Endothelial cell of umbilical vein (primary cell): ENCODE data around the gene GATD1. TPM values are rescaled to one million over a fixed set of nuclear protein-coding genes. Genes with fewer than 3 reads are reported as not detected.

ENCODE experiments used
- BruUV-seq: library from RNA; stranded (reverse); fragments of 400-500 nt; replicated peaks from 2 replicates; lab custom pipeline; 2021; lab: Mats Ljungman, UMichigan
- CTCF ChIA-PET: fragments of 300-600, 350-600 bp; sonication (Branson Sonifier 250); formaldehyde crosslinking; loops from one replicate; lab custom pipeline; 2021; ENCODE audit warnings: antibody characterized with exemption, inconsistent platforms; lab: Charles Lee
- POLR2A ChIA-PET: fragments of 300-600, 350-600 bp; sonication (Branson Sonifier 250); formaldehyde crosslinking; loops from one replicate; lab custom pipeline; 2021; ENCODE audit warnings: antibody characterized with exemption, inconsistent platforms; lab: Charles Lee
- DNase-seq: peaks from one replicate; pipeline ENCODE4 v3.0.0-alpha.2; 2011; ENCODE audit warnings: low read depth, low spot score
- FAIRE-seq: peaks from 2 replicates; lab custom pipeline; 2011; peaks lifted over from hg19 to GRCh38; lab: Jason Lieb, UNC
- H2AFZ ChIP-seq: 2 replicates; pipeline ENCODE4 v1.6.0; 2012; ENCODE audit warnings: low read depth, low read length, control low read depth, inconsistent platforms
- H3K27ac ChIP-seq: 2 replicates; pipeline ENCODE4 v1.5.1; 2011; ENCODE audit warnings: low read depth, mild to moderate bottlenecking, control low read depth, low read length, moderate library complexity; ENCODE audit not compliant: insufficient read depth
- H3K27me3 ChIP-seq, 2 experiments: 2 replicates each; pipeline versions ENCODE4 v1.6.0 to v1.6.1; 2011; ENCODE audit warnings: low read length in 2 of 2, mixed read lengths in 1 of 2; ENCODE audit not compliant: control insufficient read depth in 2 of 2, insufficient read depth in 2 of 2
- H3K36me3 ChIP-seq, 2 experiments: 2 replicates in 1 of 2; 3 replicates in 1 of 2; pipeline ENCODE4 v1.5.1; 2011; ENCODE audit warnings: low read length in 2 of 2, mild to moderate bottlenecking in 1 of 2, moderate library complexity in 1 of 2; ENCODE audit not compliant: control insufficient read depth in 2 of 2, insufficient read depth in 2 of 2; ENCODE audit errors: extremely low read depth in 1 of 2
- H3K4me1 ChIP-seq: 3 replicates; pipeline ENCODE4 v1.5.1; 2011; ENCODE audit warnings: mild to moderate bottlenecking, low read length; ENCODE audit not compliant: control insufficient read depth, insufficient read depth; ENCODE audit errors: extremely low read depth
- H3K4me2 ChIP-seq: 2 replicates; pipeline ENCODE4 v1.6.1; 2011; ENCODE audit warnings: low read length, control low read depth, mixed read lengths; ENCODE audit not compliant: insufficient read depth
- H3K4me3 ChIP-seq, 3 experiments: fragments of 200-600 bp in 1 of 3; sonication (generic), shearing (Covaris generic) in 1 of 3; replicated peaks in 1 of 3; 2 replicates each; pipeline ENCODE4 v1.5.1; 2011 to 2016; ENCODE audit warnings: control low read depth in 3 of 3, low read length in 3 of 3, mild to moderate bottlenecking in 2 of 3, inconsistent platforms in 1 of 3, low read depth in 1 of 3, moderate library complexity in 1 of 3; ENCODE audit not compliant: insufficient read depth in 1 of 3
- H3K79me2 ChIP-seq: 2 replicates; pipeline ENCODE4 v1.6.0; 2012; ENCODE audit warnings: low read length, inconsistent platforms; ENCODE audit not compliant: control insufficient read depth, insufficient read depth
- H3K9ac ChIP-seq: replicated peaks from 2 replicates; pipeline ENCODE3; 2011; ENCODE audit warnings: low read length, control low read depth; ENCODE audit not compliant: insufficient read depth; ENCODE audit errors: extremely low read depth
- H3K9me1 ChIP-seq: replicated peaks from 3 replicates; pipeline ENCODE4 v1.6.0; 2011; ENCODE audit warnings: mild to moderate bottlenecking, low read length; ENCODE audit not compliant: control insufficient read depth, insufficient read depth; ENCODE audit errors: extremely low read depth
- H3K9me3 ChIP-seq: replicated peaks from 2 replicates; pipeline ENCODE4 v1.5.1; 2012; ENCODE audit warnings: low read length, inconsistent platforms; ENCODE audit not compliant: control insufficient read depth, insufficient read depth
- H4K20me1 ChIP-seq: replicated peaks from 2 replicates; pipeline ENCODE3; 2011; ENCODE audit warnings: mild to moderate bottlenecking, low read length; ENCODE audit not compliant: control insufficient read depth, insufficient read depth; ENCODE audit errors: extremely low read depth
- CTCF ChIP-seq, 2 donors: IDR thresholded peaks; 1 replicate in 1 of 2; 2 replicates in 1 of 2; pipeline ENCODE4 v1.5.1; 2011; ENCODE audit warnings: low read length in 2 of 2, mild to moderate bottlenecking in 2 of 2, moderate library complexity in 2 of 2, control low read depth in 1 of 2, inconsistent platforms in 1 of 2, low read depth in 1 of 2; ENCODE audit not compliant: insufficient read depth in 1 of 2; ENCODE audit errors: extremely low read depth in 1 of 2
- GATA2 ChIP-seq: IDR thresholded peaks from 2 replicates; pipeline ENCODE4 v1.7.0; 2011; ENCODE audit warnings: low read depth, mild to moderate bottlenecking, moderate library complexity, mixed read lengths, low read length; ENCODE audit not compliant: insufficient read length, insufficient read depth
- JUN ChIP-seq: IDR thresholded peaks from 2 replicates; pipeline ENCODE4 v1.6.1; 2011; ENCODE audit warnings: borderline replicate concordance, low read depth; ENCODE audit not compliant: insufficient read length, insufficient read depth
- MAX ChIP-seq: IDR thresholded peaks from 2 replicates; pipeline ENCODE4 v1.6.1; 2011; ENCODE audit not compliant: insufficient read depth, insufficient read length
- POLR2A ChIP-seq: IDR thresholded peaks from 2 replicates; pipeline ENCODE4 v1.6.1; 2012; ENCODE audit warnings: low read depth, mild to moderate bottlenecking, control low read depth, low read length
- dilution Hi-C: fragments of 300-500 bp; cut with MboI; formaldehyde crosslinking; loops from one replicate; pipeline ENCODE4 v1.15.0; 2019; ENCODE audit warnings: low sequenced_read_pairs; ENCODE audit not compliant: extremely low pct_ligation_motif_present
- intact Hi-C: fragments of 100-400 bp; cut with micrococcal nuclease; formaldehyde crosslinking; loops from one replicate; pipeline ENCODE4 v1.10.0; 2022
- polyA plus RNA-seq, 4 experiments: library from polyadenylated mRNA; depleted of rRNA in 3 of 4; stranded (reverse) in 3 of 4; unstranded in 1 of 4; fragments of >200 nt; gene quantifications; 2 replicates each; pipeline versions ENCODE4 v1.2.1 to v1.2.3, GENCODE V29; 2011 to 2012; ENCODE audit warnings: missing spikeins in 1 of 4
- total RNA-seq: library from RNA; stranded (reverse); gene quantifications from 2 replicates; pipeline ENCODE4 v1.2.3, GENCODE V29; 2021

Gene GATD1
- total and polyA plus RNA-seq, 2 donors (not counting 3 experiments of a cell fraction or from before 2014, with no cell fraction given) = 70.6 to 83.1 TPM

DNA sequence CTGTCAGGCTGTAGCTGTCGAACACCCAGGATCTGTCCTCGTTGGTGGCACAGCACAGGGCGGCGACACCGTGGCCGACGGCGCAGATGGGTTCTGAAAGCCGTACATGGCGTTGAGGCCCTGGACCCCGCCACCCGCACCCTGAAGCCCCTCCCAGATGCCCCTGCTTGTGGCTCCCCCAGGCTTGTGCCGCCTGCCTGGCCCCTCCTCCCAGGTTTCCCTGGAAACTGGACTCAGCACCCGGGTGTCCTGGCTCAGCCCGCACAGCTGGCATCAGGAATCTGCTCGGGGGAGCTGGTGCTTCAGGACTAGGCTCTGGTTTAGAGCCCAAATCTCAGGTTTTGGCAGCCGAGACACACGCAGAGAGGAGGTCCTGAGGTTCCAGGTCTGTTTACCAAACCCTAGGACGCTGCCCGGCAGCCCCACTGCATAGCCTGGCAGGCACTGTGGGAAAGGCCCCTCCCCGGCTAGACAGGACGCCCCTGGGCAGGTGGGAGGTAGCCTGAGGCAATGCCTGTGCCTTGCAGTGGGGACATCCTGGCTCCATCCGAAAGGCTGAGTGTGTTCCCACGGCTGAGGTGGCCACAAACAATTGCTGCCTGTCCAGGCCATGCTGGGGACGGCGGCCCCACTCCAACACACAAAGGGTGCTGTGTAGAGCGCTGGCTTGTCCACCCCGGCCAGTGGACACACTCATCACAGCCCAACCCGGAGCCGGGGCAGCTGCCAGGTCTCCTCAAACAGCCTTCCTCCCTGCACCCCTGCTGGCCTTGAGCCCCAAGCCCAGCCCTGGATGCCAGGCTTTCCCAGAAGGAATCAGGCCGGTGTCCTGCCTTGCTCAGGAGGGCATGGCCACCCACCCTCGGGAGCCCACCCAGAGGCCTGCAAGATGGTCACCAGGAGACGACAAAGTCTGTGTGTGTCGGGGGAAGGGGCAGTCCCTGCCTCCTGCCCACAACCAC is 4.6 kb downstream of the GATD1 start:
- no TSS peak for BruUV-seq
- Histone ChIP-seq H3K9me3 (no peaks in the 10 kb centered on the region), H4K20me1 (no peaks in the 10 kb centered on the region), H3K9me1 (no peaks in the 10 kb centered on the region), H3K4me2 (no peak overlapping the region), H3K36me3 (peaks cover 17 to 37% of the 10 kb centered on the region in 2 experiments), H3K79me2 (peaks cover 56% of the 10 kb centered on the region), H3K27ac (no peak overlapping the region), H3K9ac (no peak overlapping the region), H3K27me3 (no peaks in the 10 kb centered on the region), H3K4me1 (peaks cover 17% of the 10 kb centered on the region), H2AFZ (no peak overlapping the region), H3K4me3 (no peak overlapping the region)
- POLR2A ChIA-PET = no interaction called here
- no peak for DNase-seq
- TF ChIP-seq POLR2A = peak; percentile 27
- TF ChIP-seq CTCF (IDR thresholded peaks at IDR 0.05; ENCODE audit: extremely low read depth in 1 of 2, insufficient read depth in 1 of 2, low read depth in 1 of 2, low read length in 2 of 2) = no peak
- dilution Hi-C loops (no loop called here), intact Hi-C loops (no loop called here)
- CTCF ChIA-PET = no interaction called here
- FAIRE-seq = no peak

DNA sequence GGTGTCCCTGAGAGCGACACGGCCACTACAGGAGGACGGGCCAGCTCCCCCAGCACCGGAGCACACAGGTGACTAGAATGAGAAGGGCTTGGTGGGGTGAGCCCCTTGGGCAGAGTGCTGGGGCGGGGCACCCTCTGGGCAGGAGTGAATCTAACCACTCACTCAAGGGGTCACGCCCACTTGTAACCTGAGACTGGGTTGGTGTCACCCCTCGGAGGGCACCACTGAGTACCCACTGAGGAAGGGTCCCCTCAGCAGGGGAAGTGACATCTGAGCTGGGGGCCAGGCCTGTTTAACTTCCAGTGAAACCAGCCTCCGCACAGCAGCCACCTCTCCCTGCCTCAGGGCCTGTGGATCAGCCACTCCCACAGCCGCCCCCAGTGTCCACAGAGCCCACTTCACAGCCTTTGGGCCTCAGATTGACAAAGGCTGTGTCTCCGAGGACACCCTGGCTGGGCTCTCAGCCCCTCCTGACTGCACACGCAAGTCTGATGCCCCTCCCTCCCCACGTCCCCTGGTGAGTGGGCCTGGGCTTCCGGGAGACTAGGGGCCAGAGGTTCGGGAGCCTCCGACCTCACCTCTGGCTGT is 5.6 kb downstream of the GATD1 start:
- no peak for TF ChIP-seq POLR2A
- no peak for TF ChIP-seq CTCF (IDR thresholded peaks at IDR 0.05; ENCODE audit: extremely low read depth in 1 of 2, insufficient read depth in 1 of 2, low read depth in 1 of 2, low read length in 2 of 2)
- TF ChIP-seq JUN = no peak
- TF ChIP-seq GATA2 = no peak
- TF ChIP-seq MAX = no peak

More for the DNA sequence above, 5.6 kb downstream of the GATD1 start:
- peaks cover 17 to 37% of the 10 kb centered on the region in 2 experiments for H3K36me3 ChIP-seq
- dilution Hi-C loops = no loop called here
- H3K9me1 ChIP-seq = no peaks in the 10 kb centered on the region
- no peak for DNase-seq
- ChIA-PET CTCF (no interaction called here), POLR2A (no interaction called here)
- peaks cover 51% of the 10 kb centered on the region for H3K79me2 ChIP-seq
- no peaks in the 10 kb centered on the region for H3K9me3 ChIP-seq
- peaks cover 17% of the 10 kb centered on the region for H3K4me1 ChIP-seq
- H3K4me3 ChIP-seq = no peak overlapping the region
- H2AFZ ChIP-seq = no peak overlapping the region
- no TSS peak for BruUV-seq
- no peak overlapping the region for H3K4me2 ChIP-seq
- intact Hi-C loops = no loop called here
- no peaks in the 10 kb centered on the region for H4K20me1 ChIP-seq
- no peak overlapping the region for H3K9ac ChIP-seq
- H3K27ac ChIP-seq = no peak overlapping the region
- H3K27me3 ChIP-seq = no peaks in the 10 kb centered on the region
- FAIRE-seq = no peak
